GM12878 (cell line): ENCODE results near the gene HMGXB4. TPM values are rescaled to one million over a fixed set of nuclear protein-coding genes. Genes with fewer than 3 reads are reported as not detected.

Experiments
- ATAC-seq: fragments of 200-7000 bp; cut with Tn5 transposase; 3 replicates; pipeline ENCODE4 v1.9.1; 2020; ENCODE audit warnings: mild to moderate bottlenecking, moderate library complexity
- BruUV-seq: library from RNA; stranded (reverse); fragments of 400-500 nt; replicated peaks from 2 replicates; lab custom pipeline; 2021; lab: Mats Ljungman, UMichigan
- CTCF ChIA-PET: fragments of 300-600 bp; sonication (Branson Sonifier 250); formaldehyde crosslinking; extraction: SDS; loops from one replicate; lab custom pipeline; 2021; ENCODE audit warnings: inconsistent platforms; lab: Yijun Ruan, JAX
- POLR2A ChIA-PET: fragments of 350-600 bp; formaldehyde crosslinking; extraction: SDS; loops from one replicate; lab custom pipeline; 2021; ENCODE audit warnings: inconsistent platforms; lab: Charles Lee
- RAD21 ChIA-PET: fragments of 300-600 bp; sonication (Branson Sonifier 250); formaldehyde crosslinking; loops from one replicate; lab custom pipeline; 2023; ENCODE audit warnings: antibody characterized with exemption; ENCODE audit not compliant: unreplicated experiment; lab: Charles Lee
- SMC1A ChIA-PET: fragments of 300-600 bp; sonication (Branson Sonifier 250); formaldehyde crosslinking; loops from one replicate; lab custom pipeline; 2023; ENCODE audit not compliant: unreplicated experiment, uncharacterized antibody; lab: Charles Lee
- DNase-seq: peaks from one replicate; pipeline ENCODE4 v3.0.0-alpha.2; 2011; ENCODE audit warnings: low read depth, low spot score
- FAIRE-seq: peaks from 3 replicates; lab custom pipeline; 2011; peaks lifted over from hg19 to GRCh38; lab: Jason Lieb, UNC
- H2AFZ ChIP-seq: 2 replicates; pipeline ENCODE4 v1.6.0; 2011; ENCODE audit warnings: low read depth, low read length, control low read depth; ENCODE audit not compliant: control insufficient read depth
- H3K27ac ChIP-seq: 2 replicates; pipeline ENCODE4 v1.5.1; 2011; ENCODE audit warnings: control low read depth; ENCODE audit not compliant: control insufficient read depth, insufficient read depth
- H3K27me3 ChIP-seq, 2 experiments: replicated peaks in 1 of 2; 2 replicates each; pipeline versions ENCODE4 v1.6.0 to v1.6.1; 2011; ENCODE audit warnings: low read length in 1 of 2; ENCODE audit not compliant: control insufficient read depth in 2 of 2, insufficient read depth in 2 of 2
- H3K36me3 ChIP-seq, 2 experiments: 2 replicates each; pipeline ENCODE4 v1.5.1; 2011; ENCODE audit warnings: low read length in 1 of 2; ENCODE audit not compliant: control insufficient read depth in 2 of 2, insufficient read depth in 2 of 2
- H3K4me1 ChIP-seq: 2 replicates; pipeline ENCODE4 v1.6.1; 2011; ENCODE audit warnings: mild to moderate bottlenecking, low read length, moderate library complexity, mixed read lengths; ENCODE audit not compliant: control insufficient read depth, insufficient read depth
- H3K4me2 ChIP-seq: 2 replicates; pipeline ENCODE4 v1.6.0; 2011; ENCODE audit warnings: control low read depth; ENCODE audit not compliant: control insufficient read depth, insufficient read depth
- H3K4me3 ChIP-seq: fragments of 200-600 bp; sonication (generic); 2 replicates; pipeline ENCODE4 v1.5.1; 2016
- H3K79me2 ChIP-seq: 2 replicates; pipeline ENCODE4 v1.6.0; 2011; ENCODE audit warnings: low read length; ENCODE audit not compliant: control insufficient read depth, insufficient read depth
- H3K9ac ChIP-seq: 2 replicates; pipeline ENCODE4 v1.8.0; 2011; ENCODE audit warnings: low read length, control low read depth, mixed read lengths; ENCODE audit not compliant: control insufficient read depth, insufficient read depth
- H3K9me3 ChIP-seq: replicated peaks from 3 replicates; pipeline ENCODE4 v1.5.1; 2011; ENCODE audit warnings: mild to moderate bottlenecking, low read length; ENCODE audit not compliant: control insufficient read depth, insufficient read depth
- H4K20me1 ChIP-seq: 2 replicates; pipeline ENCODE4 v1.6.0; 2011; ENCODE audit not compliant: control insufficient read depth, insufficient read depth
- CEBPB ChIP-seq, 2 experiments: fragments of 150-350 bp in 1 of 2; IDR thresholded peaks; 2 replicates each; pipeline ENCODE4 v1.6.1; 2012 to 2014; ENCODE audit warnings: low read depth in 2 of 2, low read length in 2 of 2, borderline replicate concordance in 1 of 2, inconsistent platforms in 1 of 2
- KAT2A ChIP-seq: conservative IDR thresholded peaks from 2 replicates; pipeline ENCODE4 v1.6.1; 2011; ENCODE audit warnings: low read depth, low read length; ENCODE audit not compliant: control insufficient read depth
- PRDM15 ChIP-seq: fragments of 450-650 bp; formaldehyde crosslinking; IDR thresholded peaks from 2 replicates; pipeline ENCODE4 v1.4.0; 2020; ENCODE audit warnings: mild to moderate bottlenecking, moderate library complexity
- RAD51 ChIP-seq: fragments of 450-650 bp; IDR thresholded peaks from 2 replicates; pipeline ENCODE4 v1.6.1; 2016; ENCODE audit warnings: moderate library complexity, mild to moderate bottlenecking, inconsistent platforms
- ZNF384 ChIP-seq: IDR thresholded peaks from 2 replicates; pipeline ENCODE4 v1.6.1; 2012; ENCODE audit warnings: low read depth, mild to moderate bottlenecking, low read length, improper control_type of control experiment, borderline replicate concordance
- ZSCAN29 ChIP-seq: fragments of 450-650 bp; IDR thresholded peaks from 2 replicates; pipeline ENCODE4 v1.6.1; 2017; ENCODE audit warnings: mild to moderate bottlenecking, moderate library complexity
- WGBS: methylation state at CpG from one replicate; pipeline ENCODE4 v1.1.6; 2016; ENCODE audit warnings: low lambda C conversion rate; ENCODE audit not compliant: insufficient replicate concordance, insufficient coverage; ENCODE audit errors: missing lambda C conversion rate; 5-methylcytosine and 5-hydroxymethylcytosine counted together
- in situ Hi-C: fragments of 300-500 bp; cut with MboI; formaldehyde crosslinking; loops from 9 replicates; pipeline ENCODE4 v1.14.3; 2018; ENCODE audit warnings: mixed read lengths
- intact Hi-C: fragments of 100-400 bp; cut with micrococcal nuclease; formaldehyde crosslinking; loops from one replicate; pipeline ENCODE4 v1.14.2; 2022; ENCODE audit not compliant: unreplicated experiment
- polyA plus RNA-seq, 11 experiments: library from polyadenylated mRNA; depleted of rRNA in 4 of 11; unstranded in 6 of 11; stranded (reverse) in 5 of 11; fragments of >200 nt; fragmentation: Nextera tagmentation in 4 of 11; fragmentation: Illumina TruSeq in 1 of 11; extraction: Ambion mirVana in 4 of 11; extraction: Trizol in 1 of 11; gene quantifications; 1 replicate in 1 of 11; 2 replicates in 10 of 11; pipeline versions ENCODE4 v1.2.1 to v1.2.3, GENCODE V29; 2011 to 2016; ENCODE audit warnings: inconsistent platforms in 2 of 11, missing spikeins in 2 of 11, low read depth in 1 of 11
- total RNA-seq, 4 experiments: library from RNA; depleted of rRNA in 3 of 4; stranded (reverse); fragments of >200 nt in 3 of 4; fragmentation: Illumina TruSeq in 1 of 4; extraction: Trizol in 1 of 4; gene quantifications; 2 replicates each; pipeline versions ENCODE4 v1.2.1 to v1.2.3, GENCODE V29; 2013 to 2021
- TF ChIP-seq, protein P1 (sequence below): fragments of 150-350 bp; IDR thresholded peaks from 2 replicates; pipeline ENCODE4 v1.6.1; 2016; ENCODE audit warnings: low read depth, low read length
- TF ChIP-seq, protein P2 (sequence below): fragments of 450-650 bp; IDR thresholded peaks from 2 replicates; pipeline ENCODE4 v1.6.1; 2017; ENCODE audit warnings: low read depth, mild to moderate bottlenecking, moderate library complexity

The HMGXB4 gene
- total and polyA plus RNA-seq, 10 of the 15 experiments (the other 5 are each of a cell fraction or from before 2014, with no cell fraction given), result 15.5 to 44.5 (median 24.9) TPM

DNA sequence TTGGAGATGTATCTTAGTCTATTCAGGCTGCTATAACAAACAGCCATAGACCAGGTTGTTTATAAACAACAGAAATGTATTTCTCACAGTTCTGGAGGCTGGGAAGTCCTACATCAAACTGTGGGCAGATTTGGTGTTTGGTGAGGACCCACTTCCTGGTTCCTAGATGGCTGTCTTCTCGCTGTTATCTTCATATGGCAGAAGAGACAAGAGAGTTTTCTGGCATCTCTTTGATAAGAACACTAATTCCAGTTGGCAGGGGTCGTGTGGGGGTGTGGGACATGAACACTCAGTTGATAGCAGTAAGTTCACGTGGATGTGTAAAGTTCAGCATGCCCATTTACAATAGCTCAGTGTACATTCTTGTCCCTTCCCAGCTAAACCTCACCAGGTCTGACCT, 41.3 kb upstream of the HMGXB4 start:
- no peak for FAIRE-seq
- H3K4me2 ChIP-seq, result no peak overlapping the region
- H3K27me3 ChIP-seq, result no peaks in the 10 kb centered on the region
- no peak overlapping the region for H3K27ac ChIP-seq
- no TSS peak for BruUV-seq
- ATAC-seq, result no peak
- TF ChIP-seq RAD51 (no peak), CEBPB (IDR thresholded peaks at IDR 0.05; ENCODE audit: borderline replicate concordance in 1 of 2, low read depth in 2 of 2, low read length in 2 of 2) (no peak), ZNF384 (no peak), ZSCAN29 (no peak), PRDM15 (no peak), KAT2A (no peak)
- TF ChIP-seq, protein P1, sequence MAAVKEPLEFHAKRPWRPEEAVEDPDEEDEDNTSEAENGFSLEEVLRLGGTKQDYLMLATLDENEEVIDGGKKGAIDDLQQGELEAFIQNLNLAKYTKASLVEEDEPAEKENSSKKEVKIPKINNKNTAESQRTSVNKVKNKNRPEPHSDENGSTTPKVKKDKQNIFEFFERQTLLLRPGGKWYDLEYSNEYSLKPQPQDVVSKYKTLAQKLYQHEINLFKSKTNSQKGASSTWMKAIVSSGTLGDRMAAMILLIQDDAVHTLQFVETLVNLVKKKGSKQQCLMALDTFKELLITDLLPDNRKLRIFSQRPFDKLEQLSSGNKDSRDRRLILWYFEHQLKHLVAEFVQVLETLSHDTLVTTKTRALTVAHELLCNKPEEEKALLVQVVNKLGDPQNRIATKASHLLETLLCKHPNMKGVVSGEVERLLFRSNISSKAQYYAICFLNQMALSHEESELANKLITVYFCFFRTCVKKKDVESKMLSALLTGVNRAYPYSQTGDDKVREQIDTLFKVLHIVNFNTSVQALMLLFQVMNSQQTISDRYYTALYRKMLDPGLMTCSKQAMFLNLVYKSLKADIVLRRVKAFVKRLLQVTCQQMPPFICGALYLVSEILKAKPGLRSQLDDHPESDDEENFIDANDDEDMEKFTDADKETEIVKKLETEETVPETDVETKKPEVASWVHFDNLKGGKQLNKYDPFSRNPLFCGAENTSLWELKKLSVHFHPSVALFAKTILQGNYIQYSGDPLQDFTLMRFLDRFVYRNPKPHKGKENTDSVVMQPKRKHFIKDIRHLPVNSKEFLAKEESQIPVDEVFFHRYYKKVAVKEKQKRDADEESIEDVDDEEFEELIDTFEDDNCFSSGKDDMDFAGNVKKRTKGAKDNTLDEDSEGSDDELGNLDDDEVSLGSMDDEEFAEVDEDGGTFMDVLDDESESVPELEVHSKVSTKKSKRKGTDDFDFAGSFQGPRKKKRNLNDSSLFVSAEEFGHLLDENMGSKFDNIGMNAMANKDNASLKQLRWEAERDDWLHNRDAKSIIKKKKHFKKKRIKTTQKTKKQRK, result no peak
- TF ChIP-seq, protein P2, sequence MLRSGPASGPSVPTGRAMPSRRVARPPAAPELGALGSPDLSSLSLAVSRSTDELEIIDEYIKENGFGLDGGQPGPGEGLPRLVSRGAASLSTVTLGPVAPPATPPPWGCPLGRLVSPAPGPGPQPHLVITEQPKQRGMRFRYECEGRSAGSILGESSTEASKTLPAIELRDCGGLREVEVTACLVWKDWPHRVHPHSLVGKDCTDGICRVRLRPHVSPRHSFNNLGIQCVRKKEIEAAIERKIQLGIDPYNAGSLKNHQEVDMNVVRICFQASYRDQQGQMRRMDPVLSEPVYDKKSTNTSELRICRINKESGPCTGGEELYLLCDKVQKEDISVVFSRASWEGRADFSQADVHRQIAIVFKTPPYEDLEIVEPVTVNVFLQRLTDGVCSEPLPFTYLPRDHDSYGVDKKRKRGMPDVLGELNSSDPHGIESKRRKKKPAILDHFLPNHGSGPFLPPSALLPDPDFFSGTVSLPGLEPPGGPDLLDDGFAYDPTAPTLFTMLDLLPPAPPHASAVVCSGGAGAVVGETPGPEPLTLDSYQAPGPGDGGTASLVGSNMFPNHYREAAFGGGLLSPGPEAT, result no peak
- H3K9me3 ChIP-seq, result no peaks in the 10 kb centered on the region
- RAD21 ChIA-PET, result no interaction called here
- H4K20me1 ChIP-seq, result no peaks in the 10 kb centered on the region
- H3K79me2 ChIP-seq, result no peaks in the 10 kb centered on the region
- no peak overlapping the region for H3K9ac ChIP-seq
- in situ Hi-C loops, result no loop called here
- WGBS, result 0% methylated on average over 3 of the region's 3 CpGs
- peaks cover 0 to 3% of the 10 kb centered on the region in 2 experiments; a peak in 2 of 4 replicates for H3K36me3 ChIP-seq
- POLR2A ChIA-PET, result no interaction called here
- no peak for DNase-seq
- intact Hi-C loops, result no loop called here
- CTCF ChIA-PET, result no interaction called here
- H3K4me3 ChIP-seq, result no peak overlapping the region
- SMC1A ChIA-PET, result interaction anchor here (1.2 kb wide), 1 partner anchor 152 kb away, joined by 3 read pairs; no protein-coding TSS in a partner anchor
- no peak overlapping the region for H2AFZ ChIP-seq
- no peaks in the 10 kb centered on the region for H3K4me1 ChIP-seq
